ENCODE results near the gene DNAAF1. TPM values are rescaled to one million over a fixed set of nuclear protein-coding genes. Genes with fewer than 3 reads are reported as not detected.

The DNAAF1 gene
- total RNA-seq, 1 donor: 0.09 TPM

GRCh38 chr16:84218176-84218823, 73.2 kb downstream of the DNAAF1 start:
- H3K4me3 ChIP-seq (ENCODE audit: low read depth, low read length): no peak overlapping the region
- no peak for TF ChIP-seq CTCF (IDR thresholded peaks at IDR 0.05; ENCODE audit: insufficient read depth, low read length)
- DNase-seq (ENCODE audit: low read depth): no peak

- TF ChIP-seq CTCF (IDR thresholded peaks at IDR 0.05; ENCODE audit: insufficient read depth, low read length): no peak
- no peak for DNase-seq (ENCODE audit: low read depth)
- no peak overlapping the region for H3K4me3 ChIP-seq (ENCODE audit: low read depth, low read length)
These were observed 73.8 kb downstream of the DNAAF1 start for GRCh38 chr16:84218956-84219355.

GRCh38 chr16:84220851-84221250, 75.7 kb downstream of the DNAAF1 start:
- no peak overlapping the region for H3K4me3 ChIP-seq (ENCODE audit: low read depth, low read length)
- TF ChIP-seq CTCF (IDR thresholded peaks at IDR 0.05; ENCODE audit: insufficient read depth, low read length): no peak
- DNase-seq (ENCODE audit: low read depth): peak; percentile 66

DNA sequence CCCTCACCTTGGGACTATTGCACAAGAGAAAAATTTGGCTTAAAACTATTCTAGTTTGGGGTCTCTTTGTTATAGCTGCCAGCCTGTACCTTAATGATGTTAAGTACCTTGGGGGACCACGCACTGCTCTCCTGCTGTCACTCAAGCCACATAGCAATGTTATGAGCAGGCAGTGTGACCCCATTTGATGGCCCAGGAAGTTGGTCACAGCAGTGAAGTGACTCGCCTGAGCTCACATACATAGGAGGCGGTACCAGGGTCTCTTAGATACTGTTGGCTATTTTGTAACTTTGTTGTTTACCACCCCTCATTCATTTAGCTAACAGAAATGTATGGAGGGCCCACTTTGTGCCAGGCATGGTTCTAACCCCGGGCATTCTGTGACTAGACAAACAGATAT, 78.3 kb downstream of the DNAAF1 start:
- TF ChIP-seq CTCF (IDR thresholded peaks at IDR 0.05; ENCODE audit: insufficient read depth, low read length): no peak
- no peak for DNase-seq (ENCODE audit: low read depth)
- no peak overlapping the region for H3K4me3 ChIP-seq (ENCODE audit: low read depth, low read length)

GRCh38 chr16:84224554-84224953, 79.4 kb downstream of the DNAAF1 start:
- H3K4me3 ChIP-seq (ENCODE audit: low read depth, low read length): no peak overlapping the region
- DNase-seq (ENCODE audit: low read depth): no peak
- no peak for TF ChIP-seq CTCF (IDR thresholded peaks at IDR 0.05; ENCODE audit: insufficient read depth, low read length)

DNA sequence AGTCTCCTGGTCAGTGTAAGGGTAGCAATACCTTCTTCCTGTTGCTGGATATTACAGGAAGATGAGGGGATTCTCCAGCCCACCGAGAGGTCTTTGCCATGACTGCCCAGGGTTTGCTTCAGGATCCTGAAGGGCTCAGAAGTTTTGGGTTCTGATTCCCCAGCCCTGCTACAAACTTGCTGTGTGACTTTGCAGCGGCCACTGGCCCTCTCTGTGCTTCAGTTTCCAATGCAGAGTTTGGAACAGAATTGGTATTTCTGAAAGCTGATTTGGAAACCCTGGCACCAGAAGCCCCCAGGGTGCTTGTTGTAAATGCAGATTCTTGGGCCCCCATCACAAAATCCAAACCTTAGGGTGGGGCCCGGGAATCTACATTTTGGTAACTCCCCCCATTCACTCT, 80.0 kb downstream of the DNAAF1 start:
- no peak for TF ChIP-seq CTCF (IDR thresholded peaks at IDR 0.05; ENCODE audit: insufficient read depth, low read length)
- no peak for DNase-seq (ENCODE audit: low read depth)
- no peak overlapping the region for H3K4me3 ChIP-seq (ENCODE audit: low read depth, low read length)

- no peak for TF ChIP-seq CTCF (IDR thresholded peaks at IDR 0.05; ENCODE audit: insufficient read depth, low read length)
- no peak overlapping the region for H3K4me3 ChIP-seq (ENCODE audit: low read depth, low read length)
- no peak for DNase-seq (ENCODE audit: low read depth)
These were observed 80.5 kb downstream of the DNAAF1 start for GRCh38 chr16:84225571-84225970.

All from fibroblast of the aortic adventitia (primary cell).